Body of pancreas (tissue), 4 donors: ENCODE data around the gene SHISA5.
"Not testable (repeated sequence)": the region's sequence is repeated elsewhere in the genome, so short reads cannot be mapped to it uniquely, and the experiment has no call there.

Experiments
- CTCF ChIP-seq, 7 experiments: fragments of 450-650 bp in 4 of 7; fragments of 200-600 bp in 3 of 7; sonication (generic) in 3 of 7; IDR thresholded peaks; one replicate each; pipeline ENCODE4 v1.5.1; 2016 to 2019; ENCODE audit warnings: antibody characterized with exemption in 7 of 7
- POLR2A ChIP-seq, 3 donors: fragments of 450-650 bp; IDR thresholded peaks; one replicate each; pipeline ENCODE4 v1.6.1; 2016; ENCODE audit warnings: antibody characterized with exemption in 3 of 3, mild to moderate bottlenecking in 2 of 3

GRCh38 chr3:48480891-48481290, 23.1 kb downstream of the SHISA5 start:
- not testable (repeated sequence) for TF ChIP-seq CTCF, POLR2A (IDR thresholded peaks at IDR 0.05)
